IMR-90 (cell line): ENCODE data around the gene ICAM5. TPM values are rescaled to one million over a fixed set of nuclear protein-coding genes. Genes with fewer than 3 reads are reported as not detected.
A peak's percentile ranks its signal among the peaks of the same experiment; 100 is the strongest.

ENCODE experiments used
- ATAC-seq: fragments of 200-7000 bp; cut with Tn5 transposase; 2 replicates; pipeline ENCODE4 v1.9.1; 2020; ENCODE audit warnings: low read depth, mild to moderate bottlenecking, moderate library complexity
- BruUV-seq: library from RNA; stranded (reverse); fragments of 400-500 nt; replicated peaks from 2 replicates; lab custom pipeline; 2021; lab: Mats Ljungman, UMichigan
- CTCF ChIA-PET: fragments of 300-600 bp; formaldehyde crosslinking; extraction: SDS; loops from one replicate; lab custom pipeline; 2021; ENCODE audit warnings: antibody characterized with exemption; lab: Yijun Ruan, JAX
- POLR2A ChIA-PET: fragments of 300-600 bp; sonication (Branson Sonifier 250); formaldehyde crosslinking; loops from one replicate; lab custom pipeline; 2022; ENCODE audit warnings: antibody characterized with exemption; ENCODE audit not compliant: unreplicated experiment; lab: Charles Lee
- DNase-seq: peaks from one replicate; pipeline ENCODE4 v3.0.0; 2013
- H2AFZ ChIP-seq: replicated peaks from 2 replicates; pipeline ENCODE3; 2013; ENCODE audit warnings: low read length, mild to moderate bottlenecking; ENCODE audit not compliant: poor library complexity
- H2AK5ac ChIP-seq: 2 replicates; pipeline ENCODE4 v1.6.1; 2013; ENCODE audit warnings: low read depth, low read length, inconsistent platforms
- H2AK9ac ChIP-seq: replicated peaks from 2 replicates; pipeline ENCODE3; 2013; ENCODE audit warnings: mild to moderate bottlenecking, low read depth, low read length, moderate library complexity; ENCODE audit not compliant: poor library complexity
- H2BK120ac ChIP-seq: 2 replicates; pipeline ENCODE4 v1.6.1; 2013; ENCODE audit warnings: low read depth, low read length, inconsistent platforms
- H2BK15ac ChIP-seq: 3 replicates; pipeline ENCODE4 v1.6.1; 2013; ENCODE audit warnings: low read depth, low read length, inconsistent platforms
- H2BK20ac ChIP-seq: 2 replicates; pipeline ENCODE4 v1.6.1; 2013; ENCODE audit warnings: low read depth, mild to moderate bottlenecking, inconsistent platforms, low read length, moderate library complexity
- H2BK5ac ChIP-seq: 2 replicates; pipeline ENCODE4 v1.6.1; 2013; ENCODE audit warnings: mild to moderate bottlenecking, low read depth, low read length, inconsistent platforms; ENCODE audit not compliant: poor library complexity, severe bottlenecking
- H3K14ac ChIP-seq: replicated peaks from 2 replicates; pipeline ENCODE4 v1.6.1; 2013; ENCODE audit warnings: low read depth, low read length, inconsistent platforms
- H3K18ac ChIP-seq: 2 replicates; pipeline ENCODE4 v1.6.1; 2013; ENCODE audit warnings: low read depth, low read length, control low read depth
- H3K23ac ChIP-seq: 2 replicates; pipeline ENCODE4 v1.6.1; 2013; ENCODE audit warnings: low read depth, low read length, inconsistent platforms
- H3K27ac ChIP-seq: 2 replicates; pipeline ENCODE4 v1.5.1; 2013; ENCODE audit warnings: mild to moderate bottlenecking, control low read depth, low read length; ENCODE audit not compliant: insufficient read depth
- H3K27me3 ChIP-seq: 2 replicates; pipeline ENCODE4 v1.6.1; 2013; ENCODE audit warnings: low read length; ENCODE audit not compliant: control insufficient read depth, insufficient read depth
- H3K36me3 ChIP-seq: 2 replicates; pipeline ENCODE4 v1.6.1; 2013; ENCODE audit warnings: low read length, mixed read lengths; ENCODE audit not compliant: control insufficient read depth, insufficient read depth
- H3K4ac ChIP-seq: 2 replicates; pipeline ENCODE4 v1.6.1; 2013; ENCODE audit warnings: low read depth, low read length, inconsistent platforms
- H3K4me1 ChIP-seq: 2 replicates; pipeline ENCODE4 v1.6.1; 2013; ENCODE audit warnings: low read length, mixed read lengths; ENCODE audit not compliant: control insufficient read depth, insufficient read depth
- H3K4me2 ChIP-seq: 2 replicates; pipeline ENCODE4 v1.6.1; 2013; ENCODE audit warnings: low read depth, mild to moderate bottlenecking, control low read depth, low read length, moderate library complexity
- H3K4me3 ChIP-seq: 2 replicates; pipeline ENCODE4 v1.5.1; 2013; ENCODE audit warnings: low read depth, mild to moderate bottlenecking, control low read depth, low read length, moderate library complexity; ENCODE audit not compliant: insufficient read depth
- H3K56ac ChIP-seq: 2 replicates; pipeline ENCODE4 v1.6.1; 2013; ENCODE audit warnings: low read length, inconsistent platforms; ENCODE audit not compliant: insufficient read depth; ENCODE audit errors: extremely low read depth
- H3K79me1 ChIP-seq, 2 experiments: 2 replicates each; pipeline ENCODE4 v1.6.1; 2013; ENCODE audit warnings: low read length in 2 of 2, inconsistent platforms in 1 of 2, low read depth in 1 of 2
- H3K9ac ChIP-seq: 2 replicates; pipeline ENCODE4 v1.6.1; 2013; ENCODE audit warnings: low read depth, low read length, control low read depth
- H3K9me1 ChIP-seq: 2 replicates; pipeline ENCODE4 v1.6.1; 2013; ENCODE audit warnings: low read length, inconsistent platforms; ENCODE audit not compliant: insufficient read depth
- H3K9me3 ChIP-seq: 2 replicates; pipeline ENCODE4 v1.6.1; 2013; ENCODE audit warnings: low read length; ENCODE audit not compliant: control insufficient read depth, insufficient read depth
- H4K20me1 ChIP-seq: 2 replicates; pipeline ENCODE4 v1.6.1; 2013; ENCODE audit warnings: low read length, inconsistent platforms; ENCODE audit not compliant: insufficient read depth
- H4K5ac ChIP-seq: 2 replicates; pipeline ENCODE4 v1.6.1; 2013; ENCODE audit warnings: mild to moderate bottlenecking, low read depth, low read length, control low read depth
- H4K8ac ChIP-seq, 2 experiments: 2 replicates each; pipeline ENCODE4 v1.6.1; 2013; ENCODE audit warnings: low read depth in 2 of 2, low read length in 2 of 2, control low read depth in 1 of 2, inconsistent platforms in 1 of 2
- H4K91ac ChIP-seq: 2 replicates; pipeline ENCODE4 v1.6.1; 2013; ENCODE audit warnings: low read depth, low read length, inconsistent platforms; ENCODE audit not compliant: insufficient read depth
- NFE2L2 ChIP-seq: fragments of 150-350 bp; IDR thresholded peaks from 2 replicates; pipeline ENCODE4 v1.6.1; 2016; ENCODE audit warnings: low read depth, mild to moderate bottlenecking, low read length
- SMC3 ChIP-seq: fragments of 150-350 bp; IDR thresholded peaks from 2 replicates; pipeline ENCODE4 v1.6.1; 2016; ENCODE audit warnings: low read depth, mild to moderate bottlenecking, antibody characterized with exemption, low read length, moderate library complexity
- WGBS, 2 experiments: methylation state at CpG; one replicate each; pipeline versions ENCODE4 v1.1.5 to v1.1.7; 2013; ENCODE audit warnings: missing lambda C conversion rate in 2 of 2; ENCODE audit not compliant: insufficient read length in 1 of 2; ENCODE audit errors: extremely low coverage in 2 of 2; 5-methylcytosine and 5-hydroxymethylcytosine counted together
- dilution Hi-C: fragments of 300-500 bp; cut with HindIII; formaldehyde crosslinking; loops from one replicate; pipeline ENCODE4 v1.14.3; 2018; ENCODE audit warnings: low sequenced_read_pairs; ENCODE audit not compliant: unreplicated experiment
- in situ Hi-C: fragments of 300-500 bp; cut with MboI; formaldehyde crosslinking; loops from 3 replicates; pipeline ENCODE4 v1.14.3; 2019; ENCODE audit warnings: low sequenced_read_pairs, inconsistent platforms, mixed read lengths
- intact Hi-C: fragments of 100-400 bp; cut with micrococcal nuclease; formaldehyde crosslinking; loops from 2 replicates; pipeline ENCODE4 v1.10.0; 2022
- polyA plus RNA-seq, 3 experiments: library from polyadenylated mRNA; depleted of rRNA; stranded (reverse); fragments of >200 nt; gene quantifications; 2 replicates each; pipeline ENCODE4 v1.2.3, GENCODE V29; 2012; ENCODE audit warnings: low replicate concordance in 1 of 3
- total RNA-seq: library from RNA; depleted of rRNA; stranded (reverse); fragments of >200 nt; gene quantifications from 2 replicates; pipeline ENCODE4 v1.2.3, GENCODE V29; 2012

The ICAM5 gene
- total and polyA plus RNA-seq, 2 of the 4 experiments (the other 2 are of a cell fraction): 3.0 to 23.9 TPM

GRCh38 chr19:10333758-10334587 lies 44.2 kb downstream of the ICAM5 start:
- Histone ChIP-seq H3K27ac (peak overlapping the region; percentile 70), H3K9me3 (no peaks in the 10 kb centered on the region), H2BK120ac (no peak overlapping the region), H3K4me1 (peaks cover 5% of the 10 kb centered on the region; the same call in 1 of the 2 replicates), H2AK5ac (peak overlapping the region; percentile 84), H3K23ac (peak overlapping the region; percentile 77), H4K5ac (peak overlapping the region; percentile 66), H3K4me3 (peak overlapping the region; percentile 61), H3K9me1 (no peaks in the 10 kb centered on the region; the same call in 1 of the 2 replicates), H4K8ac (peak overlapping the region; percentile 86 to 87), H2BK15ac (no peak overlapping the region), H2BK20ac (no peak overlapping the region), H3K18ac (no peak overlapping the region), H2AK9ac (peak overlapping the region; percentile 98), H3K4me2 (peak overlapping the region; percentile 93), H3K79me1 (peaks cover 11 to 37% of the 10 kb centered on the region in 2 experiments), H2AFZ (peak overlapping the region; percentile 98), H3K27me3 (no peaks in the 10 kb centered on the region), H2BK5ac (peak overlapping the region; percentile 55), H4K91ac (peak overlapping the region; percentile 77), H3K56ac (0 out of 2 replicates have a peak overlapping the region, but pooled peaks have one; percentile 19), H3K14ac (peak overlapping the region; percentile 75), H3K36me3 (peaks cover 14% of the 10 kb centered on the region), H4K20me1 (peaks cover 26% of the 10 kb centered on the region), H3K9ac (peak overlapping the region; percentile 69), H3K4ac (peak overlapping the region; percentile 73)
- ChIA-PET CTCF (interaction anchor here (0.6 kb wide), 1 partner anchor 26 kb away, joined by 5 read pairs; no protein-coding TSS in a partner anchor), POLR2A (interaction anchor here (0.6 kb wide), 3 partner anchors 28 to 232 kb away, joined by 3 to 5 read pairs (median 3); no protein-coding TSS in a partner anchor)
- dilution Hi-C loops: no loop called here
- no peak for DNase-seq
- ATAC-seq: peak; percentile 0; the same call in 1 of the 2 replicates
- in situ Hi-C loops: no loop called here
- no TSS peak for BruUV-seq
- intact Hi-C loops: loop anchor here (1.0 to 2.0 kb wide), 2 partner anchors 19 to 65 kb away; no protein-coding TSS in a partner anchor
- 1% methylated on average over 27 of the region's 44 CpGs; no CpG with 5 or more reads in 1 of the 2 experiments for WGBS, 2 experiments
- no peak for TF ChIP-seq SMC3
- TF ChIP-seq NFE2L2: no peak
